Mucosa of rectum (tissue), 2 donors: ENCODE results near the gene LRFN2.

Experiments
- H3K27ac ChIP-seq, 2 donors: one replicate each; pipeline ENCODE4 v1.7.0; 2013; ENCODE audit warnings: inconsistent platforms in 2 of 2, low read depth in 2 of 2, low read length in 2 of 2
- H3K27me3 ChIP-seq, 2 donors: one replicate each; pipeline ENCODE4 v1.7.0; 2013; ENCODE audit warnings: low read length in 2 of 2; ENCODE audit not compliant: control insufficient read depth in 2 of 2, insufficient read depth in 2 of 2
- H3K36me3 ChIP-seq, 2 donors: one replicate each; pipeline ENCODE4 v1.7.0; 2013; ENCODE audit warnings: low read length in 2 of 2; ENCODE audit not compliant: control insufficient read depth in 2 of 2, insufficient read depth in 2 of 2
- H3K4me1 ChIP-seq, 2 donors: one replicate each; pipeline ENCODE4 v1.7.0; 2013; ENCODE audit warnings: low read length in 2 of 2, mild to moderate bottlenecking in 1 of 2; ENCODE audit not compliant: control insufficient read depth in 2 of 2, insufficient read depth in 2 of 2
- H3K4me3 ChIP-seq, 2 donors: one replicate each; pipeline ENCODE4 v1.7.0; 2013; ENCODE audit warnings: low read length in 2 of 2
- H3K9ac ChIP-seq, 2 donors: one replicate each; pipeline ENCODE4 v1.7.0; 2013; ENCODE audit warnings: low read length in 2 of 2, low read depth in 1 of 2, mild to moderate bottlenecking in 1 of 2
- H3K9me3 ChIP-seq, 2 donors: one replicate each; pipeline ENCODE4 v1.7.0; 2013; ENCODE audit warnings: low read length in 2 of 2; ENCODE audit not compliant: control insufficient read depth in 2 of 2
- donor health status: healthy.
- donor health status: Normal muscosa, but diverticular disease.

Gene LRFN2

DNA sequence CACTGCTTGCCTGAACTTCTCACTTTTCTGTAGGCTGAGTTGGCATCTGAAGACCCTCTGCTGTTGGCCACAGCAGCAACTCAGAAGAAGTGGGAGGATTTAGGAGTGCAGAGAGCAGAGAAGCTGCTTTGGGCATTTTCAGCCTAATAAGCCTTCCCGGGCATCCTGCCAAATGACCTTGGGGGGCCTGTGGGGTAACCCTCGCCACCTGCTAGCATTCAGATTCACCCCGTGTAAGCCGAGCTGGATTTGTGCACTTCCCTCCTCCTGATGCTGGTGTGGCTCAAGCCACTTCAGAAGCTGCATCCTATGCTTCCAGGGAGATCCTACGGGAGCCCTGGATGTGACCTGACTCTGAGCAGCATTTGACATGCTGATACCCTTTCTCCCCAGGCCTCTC is 114.8 kb downstream of the LRFN2 start:
- Histone ChIP-seq H3K9ac (no peak overlapping the region), H3K36me3 (no peaks in the 10 kb centered on the region), H3K27ac (no peak overlapping the region), H3K9me3 (no peaks in the 10 kb centered on the region), H3K27me3 (no peaks in the 10 kb centered on the region), H3K4me3 (no peak overlapping the region), H3K4me1 (no peaks in the 10 kb centered on the region)

DNA sequence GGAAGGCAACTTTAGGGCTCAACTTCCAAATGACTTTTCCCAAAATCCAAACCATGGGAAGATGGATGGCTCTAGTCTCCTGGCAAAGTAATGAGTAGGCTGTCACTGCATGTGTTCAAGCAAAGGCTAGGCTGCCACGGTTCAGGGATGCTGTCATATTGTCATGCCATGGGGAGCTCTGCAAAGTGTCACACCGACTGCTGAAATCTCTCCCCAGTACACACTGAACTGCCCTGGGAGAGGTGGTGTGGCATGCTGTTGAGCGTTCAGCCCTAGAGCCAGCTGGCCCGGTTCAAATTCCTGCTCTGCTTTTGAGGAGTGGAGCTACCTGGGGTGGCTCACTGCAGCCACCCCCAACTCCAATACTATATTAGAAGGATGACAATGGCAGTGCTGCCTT is 115.9 kb downstream of the LRFN2 start:
- Histone ChIP-seq H3K27ac (no peak overlapping the region), H3K9ac (no peak overlapping the region), H3K27me3 (no peaks in the 10 kb centered on the region), H3K4me3 (no peak overlapping the region), H3K9me3 (no peaks in the 10 kb centered on the region), H3K4me1 (no peaks in the 10 kb centered on the region), H3K36me3 (no peaks in the 10 kb centered on the region)

DNA sequence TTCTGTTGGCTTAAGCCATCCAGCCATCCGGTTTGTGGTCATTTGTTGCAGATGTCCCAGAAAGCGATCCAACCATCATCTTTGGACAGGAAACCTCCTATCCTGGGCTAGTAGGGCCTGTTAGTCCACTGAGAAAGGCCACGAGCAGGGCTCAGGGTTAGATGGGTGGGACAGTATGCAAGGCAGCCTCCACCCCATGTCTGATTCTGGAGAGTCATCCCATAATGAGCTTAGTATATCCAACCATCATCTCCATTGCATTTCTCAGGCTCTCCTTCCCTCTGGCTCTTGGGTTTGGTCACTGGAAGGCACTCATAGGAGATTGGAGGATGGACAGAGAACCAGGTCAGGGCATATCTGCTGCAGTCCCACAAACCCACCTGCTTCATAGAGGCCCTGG is 117.8 kb downstream of the LRFN2 start:
- no peaks in the 10 kb centered on the region for H3K27me3 ChIP-seq
- no peak overlapping the region for H3K9ac ChIP-seq
- H3K4me1 ChIP-seq: no peaks in the 10 kb centered on the region
- no peaks in the 10 kb centered on the region for H3K9me3 ChIP-seq
- no peak overlapping the region for H3K4me3 ChIP-seq
- H3K27ac ChIP-seq: no peak overlapping the region
- H3K36me3 ChIP-seq: no peaks in the 10 kb centered on the region

DNA sequence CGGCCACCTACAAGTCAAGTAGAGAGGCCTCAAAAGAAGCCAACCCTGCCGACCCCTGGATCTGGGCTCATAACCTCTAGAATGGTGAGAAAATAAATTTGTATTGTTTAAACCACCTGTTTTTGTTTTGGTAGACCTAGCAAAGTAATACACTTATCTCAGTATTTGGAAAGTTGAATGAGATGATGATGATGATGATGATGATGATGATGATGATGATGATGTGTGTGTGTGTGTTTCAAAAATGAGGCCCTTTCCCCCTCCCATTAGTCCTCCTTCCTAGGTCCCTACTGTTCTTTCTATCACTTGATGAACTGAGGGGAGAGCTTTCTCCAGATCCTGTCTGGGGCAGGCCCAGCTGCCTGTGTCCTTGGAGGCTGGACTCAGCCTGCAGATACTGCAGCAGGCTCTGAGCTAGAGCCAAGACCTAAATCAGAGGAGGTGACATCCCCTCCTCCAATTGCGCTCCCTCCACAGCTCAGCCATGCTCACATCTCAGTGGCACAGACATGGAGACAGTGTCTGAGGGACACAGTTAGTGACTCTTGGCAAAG is 120.1 kb downstream of the LRFN2 start:
- no peaks in the 10 kb centered on the region for H3K36me3 ChIP-seq
- no peaks in the 10 kb centered on the region for H3K4me1 ChIP-seq
- no peaks in the 10 kb centered on the region for H3K9me3 ChIP-seq
- H3K9ac ChIP-seq: no peak overlapping the region
- H3K27me3 ChIP-seq: no peaks in the 10 kb centered on the region
- no peak overlapping the region for H3K4me3 ChIP-seq
- H3K27ac ChIP-seq: no peak overlapping the region

DNA sequence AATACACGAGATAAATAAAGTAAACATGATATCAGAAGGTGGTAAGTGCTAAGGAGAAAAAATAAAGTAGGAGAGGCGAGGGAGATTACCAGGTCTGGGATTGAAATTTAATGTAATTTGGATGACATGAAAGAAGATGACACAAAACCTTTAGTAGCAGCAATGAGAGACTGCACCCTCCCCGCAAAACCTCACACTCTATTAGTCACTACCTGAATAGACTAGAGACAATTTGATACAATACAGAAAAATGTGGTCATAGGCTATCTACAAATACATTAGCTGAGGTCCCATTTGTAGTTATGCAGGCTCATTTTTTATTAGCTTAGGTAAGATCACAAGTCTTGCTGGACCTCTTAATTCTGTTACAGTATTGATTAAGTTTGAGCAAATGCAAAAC is 125.5 kb downstream of the LRFN2 start:
- Histone ChIP-seq H3K9ac (no peak overlapping the region), H3K36me3 (no peaks in the 10 kb centered on the region), H3K27me3 (no peaks in the 10 kb centered on the region), H3K9me3 (no peaks in the 10 kb centered on the region), H3K4me1 (no peaks in the 10 kb centered on the region), H3K4me3 (no peak overlapping the region), H3K27ac (no peak overlapping the region)

DNA sequence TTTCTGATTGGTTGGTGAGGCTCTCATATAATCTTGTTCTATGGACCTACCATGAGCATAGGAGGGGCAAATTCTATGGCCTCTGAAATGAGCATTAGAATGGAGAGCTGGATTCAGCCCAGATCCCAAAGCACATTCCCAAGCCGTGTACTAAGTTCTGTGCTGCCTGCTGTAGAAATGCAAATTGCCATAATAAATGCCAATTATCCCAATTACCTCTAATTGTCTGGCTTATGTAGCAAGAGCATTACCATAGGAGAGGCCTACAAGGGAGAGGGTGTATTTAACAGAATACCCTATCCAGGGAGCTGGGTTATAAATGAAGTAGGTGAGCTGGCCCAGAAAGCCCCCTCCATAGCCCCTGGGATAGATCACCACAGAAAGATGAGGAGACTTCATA is 126.8 kb downstream of the LRFN2 start:
- H3K9me3 ChIP-seq: no peaks in the 10 kb centered on the region
- no peaks in the 10 kb centered on the region for H3K27me3 ChIP-seq
- H3K27ac ChIP-seq: no peak overlapping the region
- no peaks in the 10 kb centered on the region for H3K4me1 ChIP-seq
- no peak overlapping the region for H3K4me3 ChIP-seq
- no peaks in the 10 kb centered on the region for H3K36me3 ChIP-seq
- H3K9ac ChIP-seq: no peak overlapping the region

DNA sequence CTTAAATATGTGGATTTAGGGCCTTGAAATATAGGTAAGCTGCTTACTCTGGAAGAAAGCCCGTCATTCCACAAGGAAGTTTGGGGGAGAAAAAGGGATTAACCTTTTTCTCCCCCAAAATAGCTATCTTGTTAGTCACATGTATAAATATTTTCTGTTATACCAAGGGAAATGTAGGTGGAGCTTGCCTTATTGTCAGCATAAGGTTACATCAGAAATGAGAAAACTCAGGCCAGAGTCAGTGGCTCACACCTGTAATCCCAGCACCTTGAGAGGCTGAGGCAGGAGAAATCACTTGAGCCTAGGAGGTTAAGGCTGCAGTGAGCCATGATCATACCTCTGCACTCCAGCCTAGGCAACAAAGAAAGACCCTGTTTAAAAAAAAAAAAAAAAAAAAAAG is 129.9 kb downstream of the LRFN2 start:
- Histone ChIP-seq H3K27me3 (no peaks in the 10 kb centered on the region), H3K9ac (no peak overlapping the region), H3K4me1 (no peaks in the 10 kb centered on the region), H3K36me3 (no peaks in the 10 kb centered on the region), H3K9me3 (no peaks in the 10 kb centered on the region), H3K27ac (no peak overlapping the region), H3K4me3 (no peak overlapping the region)

GRCh38 chr6:40456390-40457013 is 130.7 kb downstream of the LRFN2 start:
- Histone ChIP-seq H3K4me3 (no peak overlapping the region), H3K36me3 (no peaks in the 10 kb centered on the region), H3K27me3 (no peaks in the 10 kb centered on the region), H3K27ac (no peak overlapping the region), H3K9me3 (no peaks in the 10 kb centered on the region), H3K4me1 (no peaks in the 10 kb centered on the region), H3K9ac (no peak overlapping the region)

GRCh38 chr6:40455686-40456389 is 131.3 kb downstream of the LRFN2 start:
- Histone ChIP-seq H3K36me3 (no peaks in the 10 kb centered on the region), H3K27ac (no peak overlapping the region), H3K9ac (no peak overlapping the region), H3K9me3 (no peaks in the 10 kb centered on the region), H3K4me3 (no peak overlapping the region), H3K27me3 (no peaks in the 10 kb centered on the region), H3K4me1 (no peaks in the 10 kb centered on the region)

DNA sequence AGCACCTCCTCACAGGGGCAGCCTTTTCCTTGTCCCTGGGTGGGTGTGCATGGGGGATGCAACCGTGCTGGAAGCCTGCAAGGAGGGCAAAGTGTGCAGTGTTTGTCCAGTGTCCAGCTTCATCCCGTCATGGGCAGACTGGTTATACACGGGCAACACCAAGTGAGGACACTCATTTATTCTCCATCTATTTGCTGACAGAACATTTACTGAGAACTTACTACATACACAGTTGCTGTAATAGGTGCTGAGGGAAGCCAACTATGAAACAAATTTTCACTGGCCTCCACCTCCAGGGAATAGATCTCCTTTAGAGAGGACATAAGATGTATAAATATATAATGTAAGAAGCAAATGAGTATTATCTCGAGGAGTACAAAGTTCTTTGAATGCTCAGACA is 136.7 kb downstream of the LRFN2 start:
- Histone ChIP-seq H3K36me3 (no peaks in the 10 kb centered on the region), H3K4me3 (no peak overlapping the region), H3K27me3 (no peaks in the 10 kb centered on the region), H3K27ac (no peak overlapping the region), H3K4me1 (no peaks in the 10 kb centered on the region), H3K9me3 (no peaks in the 10 kb centered on the region), H3K9ac (no peak overlapping the region)
